ENCODE measurements around the gene RCBTB2.

DNA sequence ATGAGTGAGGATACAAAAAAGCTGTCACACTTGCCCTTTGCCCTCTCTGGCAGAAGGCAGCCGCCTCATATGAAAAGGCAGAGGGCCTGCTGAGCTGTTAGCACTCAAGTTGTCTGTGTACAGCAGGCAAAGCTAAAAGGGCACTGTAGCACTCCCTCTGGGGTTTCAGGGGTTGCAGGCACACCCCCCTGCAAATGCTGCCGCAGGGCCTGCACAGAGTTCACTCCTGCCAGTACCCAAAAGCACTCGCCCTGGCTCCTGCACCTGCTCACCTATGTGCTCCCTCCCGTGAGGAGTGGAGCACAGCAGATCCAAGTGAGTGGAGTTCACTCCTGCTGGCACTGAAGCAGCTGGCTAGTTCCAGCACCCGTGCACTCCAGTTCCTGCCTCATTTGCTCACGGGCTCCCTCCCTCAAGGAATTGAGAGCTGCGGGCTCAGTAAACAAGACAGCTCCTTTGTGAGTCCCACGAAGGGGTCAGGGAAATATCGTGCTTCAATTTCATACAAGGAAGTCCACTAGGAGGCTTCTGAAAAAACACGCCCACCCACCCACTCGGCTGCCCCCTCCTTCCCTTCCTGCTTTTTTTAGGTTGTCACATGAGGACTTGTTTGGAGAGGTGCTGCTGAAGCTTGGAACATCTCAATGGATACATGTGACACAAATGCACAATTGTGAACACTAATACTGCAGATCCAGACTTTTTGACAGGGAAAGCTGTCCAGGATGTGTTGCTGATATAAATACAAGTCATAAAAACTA lies 9.9 kb upstream of the RCBTB2 start:
- TF ChIP-seq, protein P1, sequence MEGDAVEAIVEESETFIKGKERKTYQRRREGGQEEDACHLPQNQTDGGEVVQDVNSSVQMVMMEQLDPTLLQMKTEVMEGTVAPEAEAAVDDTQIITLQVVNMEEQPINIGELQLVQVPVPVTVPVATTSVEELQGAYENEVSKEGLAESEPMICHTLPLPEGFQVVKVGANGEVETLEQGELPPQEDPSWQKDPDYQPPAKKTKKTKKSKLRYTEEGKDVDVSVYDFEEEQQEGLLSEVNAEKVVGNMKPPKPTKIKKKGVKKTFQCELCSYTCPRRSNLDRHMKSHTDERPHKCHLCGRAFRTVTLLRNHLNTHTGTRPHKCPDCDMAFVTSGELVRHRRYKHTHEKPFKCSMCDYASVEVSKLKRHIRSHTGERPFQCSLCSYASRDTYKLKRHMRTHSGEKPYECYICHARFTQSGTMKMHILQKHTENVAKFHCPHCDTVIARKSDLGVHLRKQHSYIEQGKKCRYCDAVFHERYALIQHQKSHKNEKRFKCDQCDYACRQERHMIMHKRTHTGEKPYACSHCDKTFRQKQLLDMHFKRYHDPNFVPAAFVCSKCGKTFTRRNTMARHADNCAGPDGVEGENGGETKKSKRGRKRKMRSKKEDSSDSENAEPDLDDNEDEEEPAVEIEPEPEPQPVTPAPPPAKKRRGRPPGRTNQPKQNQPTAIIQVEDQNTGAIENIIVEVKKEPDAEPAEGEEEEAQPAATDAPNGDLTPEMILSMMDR (IDR thresholded peaks at IDR 0.05), result no peak
- peak in 1 of 2 donors; percentile 40 for TF ChIP-seq POLR2A (IDR thresholded peaks at IDR 0.05)

Data from thyroid gland (tissue), 4 donors.